Erythroblast (primary cell): ENCODE data around the gene RASL10A.

Experiments
- GATA1 ChIP-seq: IDR thresholded peaks from 2 replicates; pipeline ENCODE4 v1.6.1; 2011; ENCODE audit warnings: low read depth, mild to moderate bottlenecking, control low read depth, low read length, moderate library complexity
- POLR2A ChIP-seq: IDR thresholded peaks from 2 replicates; pipeline ENCODE4 v1.6.1; 2011; ENCODE audit warnings: mild to moderate bottlenecking, low read length

GRCh38 chr22:29263791-29264276, 51.7 kb downstream of the RASL10A start:
- no peak for TF ChIP-seq POLR2A
- TF ChIP-seq GATA1: no peak
